Measurements from ENCODE around the gene UPF1.

- TF ChIP-seq RXRA (IDR thresholded peaks at IDR 0.05; ENCODE audit: borderline replicate concordance, low read depth) (no peak), YY1 (IDR thresholded peaks at IDR 0.05; ENCODE audit: low read depth) (no peak), GABPA (IDR thresholded peaks at IDR 0.05; ENCODE audit: low read depth) (no peak), USF2 (IDR thresholded peaks at IDR 0.05; ENCODE audit: borderline replicate concordance, low read depth, low read length) (no peak), ELF1 (IDR thresholded peaks at IDR 0.05) (no peak), CTCF (IDR thresholded peaks at IDR 0.05) (no peak), FOSL2 (IDR thresholded peaks at IDR 0.05; ENCODE audit: borderline replicate concordance, low read depth) (no peak), CHD2 (IDR thresholded peaks at IDR 0.05; ENCODE audit: low read length, partially characterized antibody) (no peak)
Observed at GRCh38 chr19:18910010-18910409, 78.3 kb downstream of the UPF1 start.

All from SK-N-SH (cell line).